Parathyroid adenoma (tissue), 2 donors: ENCODE data around the gene UNC5A.
A peak's percentile ranks its signal among the peaks of the same experiment; 100 is the strongest.

Experiments
- H2AFZ ChIP-seq: fragments of 300-600 bp; sonication (generic); one replicate; pipeline ENCODE4 v1.7.0; 2017; ENCODE audit warnings: antibody characterized with exemption, mild to moderate bottlenecking
- H3K27ac ChIP-seq: fragments of 300-600 bp; sonication (generic); one replicate; pipeline ENCODE4 v1.7.0; 2017
- H3K27me3 ChIP-seq: fragments of 300-600 bp; sonication (generic); one replicate; pipeline ENCODE4 v1.7.0; 2017; ENCODE audit warnings: low read length; ENCODE audit not compliant: control insufficient read depth, insufficient read depth
- H3K36me3 ChIP-seq: fragments of 300-600 bp; sonication (generic); one replicate; pipeline ENCODE4 v1.7.0; 2017; ENCODE audit warnings: low read length; ENCODE audit not compliant: control insufficient read depth, insufficient read depth
- H3K4me1 ChIP-seq: fragments of 300-600 bp; sonication (generic); one replicate; pipeline ENCODE4 v1.7.0; 2017; ENCODE audit warnings: control low read depth
- H3K4me2 ChIP-seq: fragments of 300-600 bp; sonication (generic); one replicate; pipeline ENCODE4 v1.7.0; 2017; ENCODE audit warnings: low read length
- H3K4me3 ChIP-seq: fragments of 300-600 bp; sonication (generic); one replicate; pipeline ENCODE4 v1.7.0; 2017; ENCODE audit warnings: low read depth, low read length
- H3K79me2 ChIP-seq: fragments of 300-600 bp; sonication (generic); one replicate; pipeline ENCODE4 v1.7.0; 2017; ENCODE audit warnings: control low read depth
- H3K9ac ChIP-seq: fragments of 300-600 bp; sonication (generic); one replicate; pipeline ENCODE4 v1.7.0; 2017; ENCODE audit warnings: mild to moderate bottlenecking
- H3K9me3 ChIP-seq: fragments of 300-600 bp; sonication (generic); one replicate; pipeline ENCODE4 v1.7.0; 2017; ENCODE audit warnings: low read length; ENCODE audit not compliant: control insufficient read depth
- CTCF ChIP-seq: fragments of 300-600 bp; sonication (generic); IDR thresholded peaks from one replicate; pipeline ENCODE4 v1.7.0; 2017; ENCODE audit warnings: antibody characterized with exemption, mild to moderate bottlenecking
- donor health status: primary hyperparathyroidism.

Gene UNC5A

GRCh38 chr5:176887252-176887849 lies 77.0 kb downstream of the UNC5A start:
- H3K79me2 ChIP-seq: no peaks in the 10 kb centered on the region
- no peak overlapping the region for H3K4me2 ChIP-seq
- H3K4me1 ChIP-seq: no peaks in the 10 kb centered on the region
- H2AFZ ChIP-seq: no peak overlapping the region
- TF ChIP-seq CTCF: peak; percentile 13
- no peak overlapping the region for H3K4me3 ChIP-seq
- H3K27ac ChIP-seq: no peak overlapping the region
- H3K27me3 ChIP-seq: no peaks in the 10 kb centered on the region
- H3K9me3 ChIP-seq: no peaks in the 10 kb centered on the region
- H3K9ac ChIP-seq: no peak overlapping the region
- no peaks in the 10 kb centered on the region for H3K36me3 ChIP-seq

- Histone ChIP-seq H3K4me2 (no peak overlapping the region), H3K27me3 (no peaks in the 10 kb centered on the region), H3K79me2 (no peaks in the 10 kb centered on the region), H3K9ac (no peak overlapping the region), H3K27ac (no peak overlapping the region), H2AFZ (no peak overlapping the region), H3K4me3 (no peak overlapping the region), H3K9me3 (no peaks in the 10 kb centered on the region), H3K36me3 (no peaks in the 10 kb centered on the region), H3K4me1 (no peaks in the 10 kb centered on the region)
- no peak for TF ChIP-seq CTCF
These were observed 77.9 kb downstream of the UNC5A start for GRCh38 chr5:176888016-176888864.

GRCh38 chr5:176888865-176889165 lies 78.5 kb downstream of the UNC5A start:
- no peak overlapping the region for H2AFZ ChIP-seq
- H3K4me3 ChIP-seq: no peak overlapping the region
- H3K27me3 ChIP-seq: no peaks in the 10 kb centered on the region
- no peaks in the 10 kb centered on the region for H3K4me1 ChIP-seq
- TF ChIP-seq CTCF: no peak
- no peaks in the 10 kb centered on the region for H3K79me2 ChIP-seq
- H3K9me3 ChIP-seq: no peaks in the 10 kb centered on the region
- no peaks in the 10 kb centered on the region for H3K36me3 ChIP-seq
- no peak overlapping the region for H3K27ac ChIP-seq
- H3K4me2 ChIP-seq: no peak overlapping the region
- H3K9ac ChIP-seq: no peak overlapping the region

- no peak overlapping the region for H2AFZ ChIP-seq
- no peak overlapping the region for H3K9ac ChIP-seq
- TF ChIP-seq CTCF: no peak
- no peak overlapping the region for H3K4me2 ChIP-seq
- no peak overlapping the region for H3K27ac ChIP-seq
- no peaks in the 10 kb centered on the region for H3K79me2 ChIP-seq
- H3K9me3 ChIP-seq: no peaks in the 10 kb centered on the region
- H3K36me3 ChIP-seq: no peaks in the 10 kb centered on the region
- H3K4me3 ChIP-seq: no peak overlapping the region
- no peaks in the 10 kb centered on the region for H3K4me1 ChIP-seq
- no peaks in the 10 kb centered on the region for H3K27me3 ChIP-seq
These were observed 79.2 kb downstream of the UNC5A start for GRCh38 chr5:176889321-176890280.
